Measurements from ENCODE around the gene ATOH1.

Gene ATOH1

DNA sequence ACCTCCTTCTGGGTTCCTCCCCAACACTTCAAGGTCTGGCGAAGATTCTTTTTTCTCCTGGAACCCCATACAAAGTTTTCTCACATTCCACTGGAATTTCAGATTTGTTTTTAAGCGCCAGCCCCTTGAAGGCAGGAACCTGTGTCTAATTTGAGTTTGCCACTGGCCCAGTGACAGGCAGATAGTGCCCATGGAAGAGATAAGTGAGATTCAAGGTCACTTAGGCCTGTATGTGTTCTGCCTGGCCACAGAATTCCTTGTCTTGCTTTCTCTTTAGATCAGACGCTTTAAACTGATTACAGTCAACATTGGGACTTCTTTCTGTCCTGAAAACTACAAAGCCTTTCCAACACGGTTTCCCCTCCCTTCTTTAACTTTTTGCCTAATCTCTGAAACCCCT is 11.2 kb downstream of the ATOH1 start:
- DNase-seq: no peak

DNA sequence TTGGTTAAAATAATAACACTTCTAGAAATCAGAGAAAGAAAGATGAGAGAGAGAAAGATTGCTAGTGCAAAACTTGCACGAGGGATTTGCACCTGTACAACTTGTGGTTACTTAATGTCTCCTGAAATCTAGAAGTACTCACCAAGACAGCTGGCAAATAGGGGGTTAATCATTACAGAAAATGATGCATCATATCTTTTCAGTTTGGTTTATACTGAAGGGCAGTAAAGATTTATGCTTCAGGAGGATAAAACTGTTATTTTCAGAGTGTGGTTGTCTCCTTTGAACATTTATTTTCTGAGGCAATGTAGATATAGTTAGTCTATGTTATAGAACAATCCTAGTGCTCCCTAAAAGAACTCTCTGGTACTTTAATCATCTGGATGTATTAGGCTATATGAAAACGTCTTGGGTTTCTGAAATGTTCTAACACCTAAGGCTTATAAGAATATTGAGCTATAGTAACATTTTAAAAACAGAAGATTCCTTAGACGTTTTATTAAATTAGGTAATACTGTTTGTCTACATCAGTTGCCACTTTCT is 13.3 kb downstream of the ATOH1 start:
- DNase-seq: no peak

DNA sequence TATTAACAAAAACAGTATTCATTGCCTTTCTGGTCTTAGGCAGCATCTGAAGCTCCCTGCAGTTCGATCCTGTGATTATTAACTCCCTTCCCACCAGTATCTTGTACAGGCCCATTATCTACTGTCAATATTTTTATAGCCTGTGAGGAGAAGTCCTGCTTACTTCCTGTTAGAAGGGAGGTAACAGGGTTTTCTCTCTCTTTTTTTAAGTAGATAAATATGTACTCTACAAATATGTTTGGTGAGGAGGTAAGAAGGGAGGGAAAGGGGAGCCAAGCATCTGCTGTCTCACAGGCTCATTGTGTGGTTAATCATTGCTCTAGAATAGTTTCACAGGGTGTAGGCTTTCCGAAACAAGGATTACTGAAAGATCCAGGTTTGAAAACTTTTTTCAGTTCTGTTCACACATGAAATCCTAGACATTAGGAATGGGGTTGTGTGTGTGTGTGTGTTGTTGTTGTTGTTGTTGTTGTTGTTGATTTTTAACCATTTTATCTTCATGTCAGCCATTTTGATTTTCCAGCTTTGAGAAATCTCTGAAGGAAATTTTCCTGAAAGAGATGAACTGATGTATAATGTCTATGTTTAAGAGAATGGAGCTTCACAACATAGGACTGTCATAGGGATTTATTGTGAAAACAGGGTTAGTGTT is 14.2 kb downstream of the ATOH1 start:
- no peak for DNase-seq

DNA sequence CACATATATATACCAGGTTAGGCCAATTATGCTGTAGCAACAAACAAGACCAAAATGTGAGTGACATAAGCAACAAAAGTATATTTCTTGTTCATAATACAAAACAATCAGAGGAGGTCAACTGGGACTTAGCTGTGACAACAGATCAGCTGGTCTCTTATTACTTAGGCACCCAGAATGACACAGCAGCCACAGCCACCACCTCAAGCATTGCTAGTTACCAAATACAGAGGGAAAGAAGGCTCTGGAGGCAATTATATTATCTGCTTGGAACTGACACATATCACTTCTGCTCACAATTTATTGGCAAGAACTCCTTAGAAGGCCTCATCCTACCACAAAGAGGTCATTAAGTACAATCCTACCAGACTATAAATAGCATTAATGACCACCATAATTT is 15.2 kb downstream of the ATOH1 start:
- no peak for DNase-seq

DNA sequence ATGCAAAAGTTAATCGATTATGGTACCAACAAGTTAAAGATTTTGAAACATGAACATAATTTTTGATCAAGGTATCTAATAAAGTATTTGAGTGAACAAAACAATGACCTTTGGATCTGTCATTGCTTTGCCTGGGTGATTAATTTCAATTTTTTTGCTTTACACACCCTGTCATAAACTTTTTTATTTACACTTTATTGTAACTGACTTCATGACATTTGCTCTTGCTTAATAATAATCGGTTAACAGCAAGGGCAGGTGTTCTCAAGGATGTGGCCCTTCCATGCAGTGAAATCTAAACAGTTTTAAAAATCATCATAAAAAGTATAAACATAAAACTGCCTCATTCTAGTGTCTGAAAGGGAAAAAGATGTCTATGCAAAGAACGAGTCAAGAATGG is 24.1 kb downstream of the ATOH1 start:
- DNase-seq: no peak

DNA sequence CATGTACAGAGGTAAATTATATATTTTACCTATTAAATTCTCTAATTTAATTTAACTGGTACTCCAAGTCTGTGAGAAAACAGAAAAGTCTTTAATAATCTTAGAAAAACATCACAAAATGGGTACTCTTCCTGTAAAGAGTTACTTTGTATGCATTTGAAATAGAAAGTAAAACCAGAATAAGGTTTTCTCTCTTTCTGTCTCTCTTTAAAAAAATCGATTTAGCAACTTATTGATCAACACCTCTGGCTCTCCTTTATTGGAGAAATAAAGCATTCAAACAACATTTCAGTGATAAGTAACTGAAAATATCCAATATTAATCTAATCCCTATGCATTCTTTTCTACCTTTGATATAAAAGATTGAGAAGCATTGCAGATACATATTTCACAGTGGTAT is 27.4 kb downstream of the ATOH1 start:
- no peak for DNase-seq

DNA sequence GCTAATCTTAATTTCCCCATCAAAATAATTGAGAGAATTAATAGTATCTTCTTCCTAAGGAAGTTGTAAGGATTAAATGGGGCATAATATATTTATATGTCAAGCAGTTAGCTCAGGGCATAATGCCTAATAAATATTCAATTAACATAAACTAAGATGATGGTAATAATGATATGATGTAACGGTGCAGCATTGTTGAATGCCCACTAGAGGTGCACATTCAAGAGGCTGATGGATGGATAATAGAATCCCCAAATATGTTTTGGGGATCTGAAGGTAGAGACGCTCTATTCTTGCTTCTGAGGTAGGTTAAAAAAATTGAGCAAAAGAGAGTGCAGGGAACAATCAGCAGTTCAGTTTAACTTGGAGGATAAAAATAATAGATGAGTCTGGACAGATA is 37.1 kb downstream of the ATOH1 start:
- no peak for DNase-seq

DNA sequence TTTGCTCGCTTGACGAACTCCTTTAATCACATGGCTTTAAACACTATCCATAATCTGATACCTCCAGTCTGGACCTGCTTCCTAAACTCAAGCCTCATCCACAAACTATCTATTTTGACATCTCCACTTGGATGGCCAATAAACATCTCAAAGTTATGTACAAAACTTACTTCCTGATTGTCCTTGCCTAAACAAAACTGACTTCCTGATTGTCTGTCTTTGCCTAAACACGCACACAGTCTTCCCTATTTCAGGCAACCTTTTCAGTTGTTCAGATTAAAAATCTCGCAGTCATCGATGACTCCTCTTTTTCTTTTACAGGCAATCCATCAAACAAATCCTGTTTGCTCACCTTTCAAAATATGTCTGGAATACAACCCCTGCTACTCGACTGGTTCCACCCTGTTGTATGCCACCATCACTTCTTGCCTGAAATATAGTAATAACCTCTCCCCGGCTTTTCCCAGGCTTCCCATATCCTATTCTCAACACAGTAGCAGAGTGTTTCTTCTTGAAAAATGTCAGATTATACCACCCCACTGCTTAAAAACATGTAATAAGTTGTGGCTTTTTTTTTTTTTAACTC is 39.0 kb downstream of the ATOH1 start:
- DNase-seq: no peak

DNA sequence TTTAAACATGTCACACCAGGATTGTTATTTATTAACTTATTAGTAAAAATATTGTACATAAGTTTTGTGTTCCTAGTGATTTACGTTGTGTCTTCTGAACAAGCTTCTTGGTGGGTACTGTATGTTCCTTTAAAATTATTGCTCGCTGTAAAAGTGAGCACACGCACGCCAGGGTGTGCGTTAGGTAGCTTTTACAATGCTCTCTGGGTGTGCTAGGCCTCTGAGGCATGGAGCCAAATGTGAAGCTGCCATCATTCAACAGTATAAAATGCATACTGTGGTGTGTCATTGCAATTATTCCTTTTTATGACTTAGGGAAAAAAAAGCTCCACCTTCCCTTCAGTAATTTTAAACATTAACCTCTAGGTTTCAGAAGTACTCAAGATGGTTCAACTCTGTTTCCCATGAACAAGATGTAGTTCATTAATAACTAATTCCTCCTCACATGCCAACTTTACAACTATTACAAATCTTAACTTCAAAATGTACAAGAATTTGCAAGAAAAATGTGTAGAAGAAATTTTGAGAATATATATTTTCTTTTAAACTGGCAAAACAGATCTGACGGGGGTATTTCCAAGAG is 42.4 kb downstream of the ATOH1 start:
- no peak for DNase-seq

DNA sequence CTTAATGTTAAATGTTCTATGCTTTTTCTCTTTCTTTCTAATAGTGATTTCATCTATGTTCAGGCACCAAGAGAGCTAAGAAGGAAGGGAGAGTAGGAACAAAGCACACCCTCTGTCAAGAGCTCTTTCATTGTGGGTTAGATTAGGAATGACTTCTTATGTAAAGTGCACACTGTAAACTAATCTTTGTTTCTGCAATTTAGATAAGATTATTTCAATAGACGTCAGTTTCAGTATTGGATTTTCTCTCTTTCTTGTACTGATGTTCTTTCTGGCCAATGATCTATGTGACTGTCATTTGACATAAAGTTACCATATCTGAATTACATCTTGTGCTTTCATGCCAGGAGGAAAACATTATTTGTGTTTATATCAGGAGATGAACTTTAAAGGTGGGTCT is 48.2 kb downstream of the ATOH1 start:
- no peak for DNase-seq

DNA sequence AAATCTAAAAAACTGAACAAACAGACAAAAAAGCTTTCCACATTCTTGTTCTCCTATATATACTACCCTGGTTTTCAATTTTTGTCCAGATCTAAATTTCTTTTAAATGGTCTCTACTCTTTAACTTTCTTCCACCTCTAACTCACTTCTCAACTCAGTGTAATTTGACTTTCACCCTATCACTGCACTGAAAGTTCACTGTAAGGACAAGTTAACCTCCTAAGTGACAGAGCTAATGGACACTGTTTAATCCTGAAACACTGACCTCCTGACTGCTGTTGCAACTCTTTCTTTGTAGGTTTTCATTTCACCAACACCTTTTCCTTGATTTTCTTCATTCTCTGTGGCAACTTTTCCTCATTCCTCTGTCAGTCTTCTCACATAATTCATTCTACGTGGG is 50.0 kb downstream of the ATOH1 start:
- DNase-seq: no peak

DNA sequence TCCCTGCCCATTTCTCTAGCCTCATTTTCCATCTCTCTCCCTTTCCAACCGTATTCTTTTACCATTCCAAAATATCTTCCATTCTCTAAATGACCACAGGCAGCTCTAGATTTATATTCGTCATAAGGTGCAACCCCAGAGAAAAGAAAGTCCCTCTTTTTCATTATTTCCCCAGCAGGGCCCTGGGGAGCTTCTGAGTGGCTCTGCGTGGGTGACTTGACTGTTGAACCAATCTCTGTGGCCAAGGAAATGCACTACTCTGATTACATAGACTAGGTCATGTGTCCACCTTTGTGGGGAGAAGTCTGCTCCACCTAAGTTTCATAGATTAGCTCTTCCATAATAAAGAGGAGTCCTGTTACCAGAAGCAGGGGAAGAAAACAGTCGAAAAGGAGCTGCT is 51.4 kb downstream of the ATOH1 start:
- DNase-seq: no peak

Measured in CD4-positive, alpha-beta T cell treated with Interleukin-21 for 1 hour (primary cell).